ENCODE measurements around the gene NOL3.

Gene NOL3

DNA sequence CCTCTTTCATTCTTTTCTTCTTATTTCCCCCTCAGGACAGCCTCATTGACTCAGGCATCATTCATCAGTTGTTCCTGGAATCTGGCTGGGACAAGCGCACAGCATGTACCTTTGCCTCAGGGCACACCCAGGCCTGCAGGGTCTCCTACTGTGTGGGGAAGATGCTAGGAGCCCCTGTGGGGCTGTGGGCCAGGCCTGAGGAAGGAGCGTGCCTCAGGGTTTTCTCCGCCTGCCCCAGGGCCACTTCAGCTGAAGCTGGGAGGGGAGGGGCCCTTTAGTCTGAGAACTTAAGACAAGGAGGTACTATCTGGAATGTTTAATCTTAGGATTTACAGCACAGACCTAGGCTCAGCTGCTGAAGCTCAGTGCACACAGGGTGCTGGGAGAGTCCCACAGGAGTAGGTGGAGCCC, 36.5 kb downstream of the NOL3 start:
- no peak for DNase-seq (ENCODE audit: low spot score)

- no peak for DNase-seq (ENCODE audit: low spot score)
Measured at GRCh38 chr16:67207249-67208091, 37.1 kb downstream of the NOL3 start.

DNA sequence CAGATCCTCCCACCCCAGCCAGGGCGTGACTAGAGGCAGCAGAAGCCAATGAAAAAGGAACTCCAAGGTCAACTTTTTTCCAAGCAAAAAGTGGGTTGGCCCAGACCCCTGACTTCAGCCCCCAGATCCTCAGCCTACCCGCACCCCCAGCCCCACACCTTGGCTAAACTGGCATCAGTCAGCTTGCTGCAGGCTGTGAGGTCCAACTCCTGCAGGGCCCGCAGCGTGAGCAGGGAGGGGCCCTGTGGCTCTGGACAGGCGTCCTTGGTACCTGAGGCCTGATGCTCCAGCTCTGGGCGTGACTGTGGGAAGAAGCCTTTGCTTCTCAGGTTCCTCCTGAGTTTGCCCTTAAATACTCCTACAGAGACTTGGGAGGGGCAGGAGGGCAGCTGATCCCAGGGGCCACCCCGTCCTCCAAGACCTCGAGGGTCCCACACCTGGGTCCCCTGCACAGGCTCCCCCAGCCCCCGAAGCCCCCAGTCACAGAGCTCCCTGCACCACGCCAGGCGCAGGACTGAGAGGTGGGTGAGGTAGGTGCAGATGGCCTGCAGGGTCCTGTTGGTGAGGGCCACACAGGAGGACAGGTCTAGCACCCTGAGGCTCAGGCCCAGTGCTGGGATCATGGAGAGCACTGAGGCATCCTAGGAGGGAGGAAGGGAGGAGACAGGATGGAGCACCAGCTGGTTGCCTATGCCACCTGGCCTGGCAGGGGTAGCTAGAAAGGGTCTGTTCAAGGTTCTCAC, 38.0 kb downstream of the NOL3 start:
- no peak for DNase-seq (ENCODE audit: low spot score)

- DNase-seq (ENCODE audit: low spot score): no peak
Measured at GRCh38 chr16:67209565-67209964, 39.2 kb downstream of the NOL3 start.

DNA sequence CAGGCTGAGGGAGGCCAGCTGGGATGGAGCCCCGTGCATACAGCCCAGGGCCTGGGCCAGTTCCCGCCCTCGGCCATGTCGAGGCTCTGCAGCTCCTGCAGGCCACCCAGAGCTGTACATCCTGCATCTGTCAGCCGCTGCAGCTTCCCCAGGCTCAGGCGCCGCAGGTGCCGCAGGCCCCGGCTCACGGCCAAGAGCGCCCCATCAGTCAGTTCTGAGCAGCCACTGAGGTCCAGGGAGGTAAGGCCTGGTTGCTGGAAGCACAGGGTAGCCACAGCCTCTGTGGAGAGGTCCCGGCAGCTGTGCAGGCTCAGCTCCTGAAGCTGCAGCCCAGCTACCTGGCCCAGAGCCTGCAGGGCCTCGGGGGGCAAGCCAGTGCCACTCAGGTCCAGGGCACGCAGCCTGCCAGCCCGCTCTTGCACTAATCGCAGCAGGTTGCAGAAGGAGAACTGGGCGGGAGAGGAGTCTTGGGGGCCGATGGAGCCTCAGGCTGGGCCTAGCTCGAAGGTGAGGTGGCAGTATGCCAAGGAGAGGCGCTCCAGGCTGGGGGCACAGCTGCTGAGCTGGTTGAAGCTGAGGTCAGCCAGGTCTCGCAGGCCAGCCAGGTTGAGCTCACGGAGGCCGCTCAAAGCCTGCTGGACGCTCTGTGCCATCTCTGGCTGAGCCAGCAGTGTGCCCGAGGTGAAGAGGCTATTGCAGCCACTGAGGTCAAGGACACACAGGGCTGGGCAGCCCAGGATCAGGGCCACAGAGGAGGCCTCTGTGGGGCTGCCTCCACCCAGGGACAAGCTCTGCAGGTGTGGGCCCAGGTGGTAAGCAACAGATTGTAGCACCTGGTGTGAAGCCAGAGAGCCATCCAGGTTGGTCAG, 40.0 kb downstream of the NOL3 start:
- no peak for DNase-seq (ENCODE audit: low spot score)

- DNase-seq (ENCODE audit: low spot score): no peak
Measured at GRCh38 chr16:67211674-67212073, 41.3 kb downstream of the NOL3 start.

GRCh38 chr16:67212766-67213165, 42.4 kb downstream of the NOL3 start:
- DNase-seq (ENCODE audit: low spot score): no peak

DNA sequence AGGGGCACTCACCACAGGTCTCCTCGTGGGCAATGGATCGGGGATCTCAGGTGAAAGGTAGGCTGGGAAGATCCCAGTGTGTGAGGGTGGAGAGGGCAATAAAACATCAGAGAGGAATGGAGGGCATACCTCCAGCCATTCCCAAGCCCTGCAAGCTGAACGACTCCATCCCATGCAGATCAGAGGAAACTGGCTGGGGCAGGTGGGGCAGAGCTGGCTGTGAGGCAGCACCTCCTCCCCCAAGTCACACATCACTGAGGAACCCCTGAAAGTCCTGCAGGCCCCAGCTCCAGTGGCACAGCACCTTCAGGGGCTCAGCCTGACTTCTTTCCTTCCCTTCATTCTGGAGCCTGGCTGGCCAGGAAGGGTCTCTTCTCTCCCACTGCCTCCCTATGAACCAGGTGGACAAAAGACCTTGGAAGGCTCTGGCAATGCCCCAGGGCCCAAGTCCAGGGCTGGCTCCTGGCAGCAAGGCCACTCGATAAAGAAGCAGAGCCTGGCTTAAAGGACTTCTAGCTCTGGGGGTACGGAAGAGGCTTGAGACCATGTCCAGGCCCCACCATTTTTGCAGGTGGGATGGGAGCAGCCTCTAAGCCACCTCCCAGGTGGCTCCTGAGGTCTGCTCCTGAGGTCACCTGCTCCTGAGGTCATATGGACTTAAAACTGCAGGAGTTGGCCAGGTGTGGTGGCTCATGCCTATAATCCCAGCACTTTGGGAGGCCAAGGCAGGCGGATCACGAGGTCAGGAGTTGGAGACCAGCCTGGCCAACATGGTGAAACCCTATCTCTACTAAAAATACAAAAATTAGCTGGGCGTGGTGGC, 43.1 kb downstream of the NOL3 start:
- no peak for DNase-seq (ENCODE audit: low spot score)

DNA sequence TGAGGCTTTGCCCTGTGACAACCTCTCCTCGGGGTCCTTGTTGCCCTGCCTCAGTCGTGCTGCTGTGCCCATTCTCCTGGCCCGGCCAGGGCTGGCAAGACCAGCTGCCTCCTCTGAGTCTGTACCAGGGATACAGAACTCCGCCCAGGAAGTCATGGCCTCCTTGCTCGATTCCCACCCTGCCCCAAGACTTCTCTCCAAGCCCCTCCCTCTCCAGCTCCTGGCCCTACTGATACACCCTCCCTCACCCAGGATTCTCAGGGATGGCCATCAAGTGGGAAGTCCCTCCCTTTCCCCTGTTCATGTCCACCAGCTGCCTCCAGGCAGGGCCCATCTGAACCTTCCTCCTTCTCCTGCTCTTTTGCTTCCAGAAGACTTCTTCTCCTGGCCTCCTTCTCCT, 45.4 kb downstream of the NOL3 start:
- no peak for DNase-seq (ENCODE audit: low spot score)

DNA sequence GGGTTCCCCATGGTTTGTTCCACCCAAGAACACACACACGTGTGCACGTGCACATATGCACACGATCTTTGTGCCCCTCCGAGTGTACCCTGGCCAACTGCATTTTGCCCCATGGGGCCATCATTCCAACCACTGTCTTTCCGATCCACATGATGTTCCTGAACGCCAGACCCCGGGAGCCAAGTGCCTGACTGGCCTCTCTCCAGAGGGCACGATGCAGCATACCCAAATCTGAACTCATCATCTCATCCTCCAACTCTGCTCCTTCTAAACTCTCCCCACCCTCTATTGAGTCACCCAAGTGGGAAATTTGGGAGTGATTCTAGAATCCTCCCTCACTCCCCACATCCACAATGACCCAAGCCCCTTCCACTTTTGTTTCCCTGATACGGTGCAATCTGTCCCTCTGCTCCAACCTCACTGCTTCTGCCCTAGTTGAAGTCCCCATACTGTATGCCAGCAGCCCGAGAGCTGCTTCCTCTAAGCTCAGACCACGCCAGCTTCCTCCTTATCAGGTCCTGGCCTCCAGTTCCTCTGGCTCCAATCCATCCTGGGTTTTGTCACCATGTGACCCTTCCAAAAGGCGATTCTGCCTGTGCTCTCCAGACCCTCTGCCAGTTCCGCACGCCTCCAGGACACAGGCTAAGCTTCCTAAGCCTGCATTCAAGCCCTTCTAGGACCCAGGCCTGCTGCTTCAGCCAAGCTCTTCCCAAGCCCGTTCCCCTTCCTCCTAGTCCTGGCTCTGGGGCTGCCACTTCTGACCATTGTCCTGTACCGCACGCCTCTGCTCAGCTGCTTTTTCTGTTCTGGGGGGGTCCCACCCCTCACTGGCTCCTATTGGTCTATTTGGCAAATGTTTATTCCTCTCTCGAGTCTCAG, 46.5 kb downstream of the NOL3 start:
- DNase-seq (ENCODE audit: low spot score): no peak

- DNase-seq (ENCODE audit: low spot score): no peak
Measured at GRCh38 chr16:67223992-67224391, 53.7 kb downstream of the NOL3 start.
